GM12878 (cell line): ENCODE results near the gene WWOX.

Source experiments
- CREB1 ChIP-seq: IDR thresholded peaks from 2 replicates; pipeline ENCODE4 v1.6.1; 2012; ENCODE audit warnings: low read depth, mild to moderate bottlenecking, inconsistent platforms
- CTCF ChIP-seq, 3 experiments: IDR thresholded peaks in 2 of 3; conservative IDR thresholded peaks in 1 of 3; 2 replicates each; pipeline ENCODE4 v1.5.1; 2011; ENCODE audit warnings: low read depth in 3 of 3, low read length in 3 of 3, mild to moderate bottlenecking in 3 of 3, control low read depth in 2 of 3, moderate library complexity in 2 of 3, inconsistent platforms in 1 of 3, mixed read lengths in 1 of 3; ENCODE audit not compliant: control insufficient read depth in 2 of 3, insufficient read depth in 1 of 3; ENCODE audit errors: extremely low read depth in 1 of 3
- E2F8 ChIP-seq: fragments of 450-650 bp; IDR thresholded peaks from 2 replicates; pipeline ENCODE4 v1.6.1; 2018; ENCODE audit warnings: mild to moderate bottlenecking, low read depth, moderate library complexity; ENCODE audit not compliant: partially characterized antibody
- POLR2A ChIP-seq: IDR thresholded peaks from 2 replicates; pipeline ENCODE4 v1.6.1; 2011; ENCODE audit warnings: low read depth, mild to moderate bottlenecking, low read length
- SPI1 ChIP-seq: IDR thresholded peaks from 2 replicates; pipeline ENCODE4 v1.6.1; 2011; ENCODE audit warnings: low read depth, mild to moderate bottlenecking, low read length, moderate library complexity, borderline replicate concordance; ENCODE audit not compliant: insufficient read depth
- TAF1 ChIP-seq: IDR thresholded peaks from 2 replicates; pipeline ENCODE4 v1.6.1; 2011; ENCODE audit warnings: mild to moderate bottlenecking, low read depth, low read length, borderline replicate concordance

DNA sequence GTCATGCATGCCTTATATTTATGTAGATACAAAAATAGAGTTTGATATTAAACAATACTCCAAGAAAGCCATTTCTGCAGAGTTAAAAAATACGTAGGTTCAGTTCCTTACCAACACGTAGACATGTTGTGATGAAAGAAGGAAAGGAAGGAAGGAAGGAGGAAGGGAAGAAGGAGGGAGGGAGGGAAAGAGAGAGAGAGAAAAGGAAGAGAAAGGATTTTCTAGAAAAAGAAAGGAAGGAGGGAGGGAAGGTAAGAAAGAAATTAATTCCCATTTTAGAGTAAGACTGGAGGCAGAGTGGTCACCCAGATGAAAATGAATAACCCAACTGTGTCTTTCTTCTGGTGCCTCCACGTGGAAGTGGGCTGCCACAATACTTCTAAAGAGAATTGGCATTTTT lies 652.1 kb downstream of the WWOX start:
- TF ChIP-seq TAF1, result no peak
- TF ChIP-seq POLR2A, result no peak
- TF ChIP-seq CTCF (IDR thresholded peaks at IDR 0.05 in 2 of 3, conservative IDR thresholded peaks at IDR 0.05 in 1 of 3; ENCODE audit: control insufficient read depth in 2 of 3, extremely low read depth in 1 of 3, insufficient read depth in 1 of 3, low read depth in 3 of 3, low read length in 3 of 3), result no peak
- no peak for TF ChIP-seq CREB1
- no peak for TF ChIP-seq SPI1
- TF ChIP-seq E2F8, result no peak
